CD14-positive monocyte (primary cell): ENCODE measurements around the gene P2RX3. TPM values are rescaled to one million over a fixed set of nuclear protein-coding genes. Genes with fewer than 3 reads are reported as not detected.

ENCODE experiments used
- DNase-seq, 3 donors: peaks; one replicate each; pipeline ENCODE4 v3.0.0-alpha.2; 2011 to 2022
- H2AFZ ChIP-seq: 2 replicates; pipeline ENCODE4 v1.6.0; 2012; ENCODE audit warnings: mild to moderate bottlenecking, low read depth, low read length, inconsistent platforms; ENCODE audit not compliant: insufficient read depth, poor library complexity, severe bottlenecking
- H3K27ac ChIP-seq, 2 donors: 1 replicate in 1 of 2; 2 replicates in 1 of 2; pipeline ENCODE4 v1.5.1; 2012 to 2013; ENCODE audit warnings: low read length in 2 of 2, control low read depth in 1 of 2, inconsistent platforms in 1 of 2, low read depth in 1 of 2, mild to moderate bottlenecking in 1 of 2
- H3K27me3 ChIP-seq, 2 donors: one replicate each; pipeline versions ENCODE4 v1.6.0 to v1.6.1; 2011 to 2013; ENCODE audit warnings: low read length in 2 of 2; ENCODE audit not compliant: control insufficient read depth in 2 of 2, insufficient read depth in 2 of 2
- H3K36me3 ChIP-seq, 2 donors: replicated peaks in 1 of 2; 1 replicate in 1 of 2; 2 replicates in 1 of 2; pipeline versions ENCODE4 v1.5.1 to v1.6.1; 2012 to 2013; ENCODE audit warnings: low read length in 2 of 2, control low read depth in 1 of 2, inconsistent platforms in 1 of 2, mild to moderate bottlenecking in 1 of 2; ENCODE audit not compliant: insufficient read depth in 2 of 2, control insufficient read depth in 1 of 2
- H3K4me1 ChIP-seq, 2 donors: 1 replicate in 1 of 2; 2 replicates in 1 of 2; pipeline versions ENCODE4 v1.5.1 to v1.6.1; 2012 to 2013; ENCODE audit warnings: low read length in 2 of 2, control low read depth in 1 of 2, inconsistent platforms in 1 of 2, mild to moderate bottlenecking in 1 of 2, moderate library complexity in 1 of 2; ENCODE audit not compliant: insufficient read depth in 2 of 2, control insufficient read depth in 1 of 2
- H3K4me2 ChIP-seq: replicated peaks from 2 replicates; pipeline ENCODE3; 2012; ENCODE audit warnings: low read length, moderate library complexity, mild to moderate bottlenecking; ENCODE audit not compliant: poor library complexity, severe bottlenecking; ENCODE audit errors: extremely low read depth
- H3K4me3 ChIP-seq, 3 experiments: fragments of 200-600 bp in 1 of 3; sonication (generic) in 1 of 3; replicated peaks in 1 of 3; 1 replicate in 2 of 3; 2 replicates in 1 of 3; pipeline ENCODE4 v1.5.1; 2011 to 2013; ENCODE audit warnings: low read length in 3 of 3, mild to moderate bottlenecking in 3 of 3, control low read depth in 2 of 3, low read depth in 2 of 3, inconsistent platforms in 1 of 3, moderate library complexity in 1 of 3
- H3K79me2 ChIP-seq: 2 replicates; pipeline ENCODE4 v1.6.0; 2012; ENCODE audit warnings: mild to moderate bottlenecking, control low read depth, inconsistent platforms, low read length, moderate library complexity; ENCODE audit not compliant: insufficient read depth
- H3K9ac ChIP-seq: 2 replicates; pipeline ENCODE4 v1.6.0; 2017; ENCODE audit warnings: low read length, mild to moderate bottlenecking; ENCODE audit not compliant: insufficient read depth, poor library complexity, severe bottlenecking
- H3K9me3 ChIP-seq, 2 donors: replicated peaks in 1 of 2; 1 replicate in 1 of 2; 2 replicates in 1 of 2; pipeline versions ENCODE4 v1.5.1 to v1.6.1; 2012 to 2013; ENCODE audit warnings: low read length in 2 of 2, control low read depth in 1 of 2; ENCODE audit not compliant: control insufficient read depth in 1 of 2, insufficient read depth in 1 of 2
- H4K20me1 ChIP-seq: 2 replicates; pipeline ENCODE4 v1.6.0; 2012; ENCODE audit warnings: mild to moderate bottlenecking, low read length, control low read depth, moderate library complexity; ENCODE audit not compliant: insufficient read depth
- H3K27ac Mint-ChIP-seq, 7 donors: one replicate each; pipeline ENCODE4 v1.8.0; 2020; ENCODE audit warnings: mild to moderate bottlenecking in 7 of 7, mixed read lengths in 7 of 7, moderate library complexity in 6 of 7, inconsistent platforms in 2 of 7
- H3K27me3 Mint-ChIP-seq, 3 donors: one replicate each; pipeline ENCODE4 v1.8.0; 2021 to 2022; ENCODE audit warnings: low read depth in 3 of 3, mild to moderate bottlenecking in 3 of 3, mixed read lengths in 3 of 3, moderate library complexity in 3 of 3, inconsistent platforms in 1 of 3
- H3K36me3 Mint-ChIP-seq, 2 donors: one replicate each; pipeline ENCODE4 v1.8.0; 2020; ENCODE audit warnings: mixed read lengths in 2 of 2, inconsistent platforms in 1 of 2, mild to moderate bottlenecking in 1 of 2
- H3K4me1 Mint-ChIP-seq: one replicate; pipeline ENCODE4 v1.8.0; 2020; ENCODE audit warnings: mild to moderate bottlenecking, mixed read lengths
- H3K4me3 Mint-ChIP-seq, 2 donors: one replicate each; pipeline ENCODE4 v1.8.0; 2020; ENCODE audit warnings: mild to moderate bottlenecking in 2 of 2, mixed read lengths in 2 of 2, moderate library complexity in 1 of 2
- H3K9me3 Mint-ChIP-seq, 7 donors: one replicate each; pipeline ENCODE4 v1.8.0; 2020 to 2022; ENCODE audit warnings: mixed read lengths in 7 of 7, mild to moderate bottlenecking in 6 of 7, moderate library complexity in 6 of 7, inconsistent platforms in 2 of 7
- WGBS: methylation state at CpG from one replicate; pipeline ENCODE4 v1.1.5; 2013; ENCODE audit warnings: missing lambda C conversion rate; ENCODE audit not compliant: insufficient coverage; 5-methylcytosine and 5-hydroxymethylcytosine counted together
- intact Hi-C, 2 donors: fragments of 100-400 bp; cut with micrococcal nuclease; formaldehyde crosslinking; loops; one replicate each; pipeline versions ENCODE4 v1.15.0 to v1.15.1; 2023
- polyA plus RNA-seq, 3 donors: library from polyadenylated mRNA; depleted of rRNA in 1 of 3; unstranded in 2 of 3; stranded (reverse) in 1 of 3; fragments of 300-500 nt in 2 of 3; fragments of >200 nt in 1 of 3; fragmentation: Illumina TruSeq in 2 of 3; gene quantifications; 1 replicate in 2 of 3; 2 replicates in 1 of 3; pipeline ENCODE4 v1.2.3, GENCODE V29; 2012 to 2021
- TF ChIP-seq, protein P1 (sequence below): fragments of 200-600 bp; IDR thresholded peaks from one replicate; pipeline ENCODE4 v1.8.0; 2022; ENCODE audit warnings: antibody characterized with exemption, mild to moderate bottlenecking

P2RX3 gene
- polyA plus RNA-seq, 3 donors: not detected

DNA sequence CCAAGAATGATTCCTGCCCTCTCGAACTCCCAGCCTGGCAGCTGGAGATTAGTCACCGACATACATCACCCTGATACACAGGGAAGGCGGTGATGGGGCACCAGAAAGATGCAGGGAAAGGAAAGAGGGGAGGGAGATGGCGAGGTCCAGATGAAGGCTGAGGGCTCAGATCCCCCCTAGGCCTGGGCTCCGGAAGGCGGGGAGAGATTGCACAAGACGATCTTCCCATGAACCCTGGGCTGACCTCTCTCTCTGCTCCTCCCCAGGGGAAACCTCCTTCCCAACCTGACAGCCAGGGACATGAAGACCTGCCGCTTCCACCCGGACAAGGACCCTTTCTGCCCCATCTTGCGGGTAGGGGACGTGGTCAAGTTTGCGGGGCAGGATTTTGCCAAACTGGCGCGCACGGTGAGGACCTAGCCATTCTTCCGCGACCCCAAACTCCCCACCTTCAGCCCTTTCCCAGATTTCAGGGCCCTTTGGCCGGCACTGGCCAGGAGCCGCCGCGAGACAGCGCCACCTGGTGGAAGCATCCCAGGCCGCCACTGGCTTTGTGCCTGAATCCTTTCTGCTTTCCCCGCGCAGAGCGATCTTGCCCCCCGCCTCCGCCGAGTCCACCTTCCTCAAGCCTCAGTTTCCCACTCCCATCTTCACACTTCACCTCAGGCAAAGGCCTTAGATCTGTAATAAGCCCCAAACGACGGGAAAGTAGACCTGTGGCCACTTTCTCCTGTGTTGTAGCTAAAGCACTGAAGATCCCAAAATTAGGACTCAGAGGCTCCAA, 11.5 kb downstream of the P2RX3 start:
- H3K4me2 ChIP-seq: no peak overlapping the region
- no peak overlapping the region for H3K27ac ChIP-seq
- H4K20me1 ChIP-seq: no peaks in the 10 kb centered on the region
- intact Hi-C loops: loop anchor here (5.0 to 10.0 kb wide), 4 partner anchors 133 to 295 kb away; partner anchors contain the start of gene YPEL4 (in 1 of the 2)
- H3K9me3 ChIP-seq: no peaks in the 10 kb centered on the region
- H3K4me1 ChIP-seq: peaks cover 10 to 13% of the 10 kb centered on the region in 2 donors
- no peaks in the 10 kb centered on the region for H3K36me3 Mint-ChIP-seq
- WGBS: 18% methylated on average over 23 of the region's 31 CpGs
- DNase-seq: peak; percentile 32 to 58 (median 56)
- no peaks in the 10 kb centered on the region for H3K36me3 ChIP-seq
- H3K79me2 ChIP-seq: no peaks in the 10 kb centered on the region
- no peak overlapping the region for H3K4me3 ChIP-seq
- peak overlapping the region; percentile 35 for H2AFZ ChIP-seq
- H3K9me3 Mint-ChIP-seq: peaks cover 0 to 9% (median 5%) of the 10 kb centered on the region in 7 donors
- H3K4me1 Mint-ChIP-seq: peaks cover 19% of the 10 kb centered on the region
- peaks cover 0 to 8% (median 4%) of the 10 kb centered on the region in 3 donors for H3K27me3 Mint-ChIP-seq
- no peak overlapping the region for H3K9ac ChIP-seq
- no peak overlapping the region for H3K27ac Mint-ChIP-seq
- H3K27me3 ChIP-seq: no peaks in the 10 kb centered on the region
- H3K4me3 Mint-ChIP-seq: no peak overlapping the region
- TF ChIP-seq, protein P1, sequence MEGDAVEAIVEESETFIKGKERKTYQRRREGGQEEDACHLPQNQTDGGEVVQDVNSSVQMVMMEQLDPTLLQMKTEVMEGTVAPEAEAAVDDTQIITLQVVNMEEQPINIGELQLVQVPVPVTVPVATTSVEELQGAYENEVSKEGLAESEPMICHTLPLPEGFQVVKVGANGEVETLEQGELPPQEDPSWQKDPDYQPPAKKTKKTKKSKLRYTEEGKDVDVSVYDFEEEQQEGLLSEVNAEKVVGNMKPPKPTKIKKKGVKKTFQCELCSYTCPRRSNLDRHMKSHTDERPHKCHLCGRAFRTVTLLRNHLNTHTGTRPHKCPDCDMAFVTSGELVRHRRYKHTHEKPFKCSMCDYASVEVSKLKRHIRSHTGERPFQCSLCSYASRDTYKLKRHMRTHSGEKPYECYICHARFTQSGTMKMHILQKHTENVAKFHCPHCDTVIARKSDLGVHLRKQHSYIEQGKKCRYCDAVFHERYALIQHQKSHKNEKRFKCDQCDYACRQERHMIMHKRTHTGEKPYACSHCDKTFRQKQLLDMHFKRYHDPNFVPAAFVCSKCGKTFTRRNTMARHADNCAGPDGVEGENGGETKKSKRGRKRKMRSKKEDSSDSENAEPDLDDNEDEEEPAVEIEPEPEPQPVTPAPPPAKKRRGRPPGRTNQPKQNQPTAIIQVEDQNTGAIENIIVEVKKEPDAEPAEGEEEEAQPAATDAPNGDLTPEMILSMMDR: peak; percentile 95

DNA sequence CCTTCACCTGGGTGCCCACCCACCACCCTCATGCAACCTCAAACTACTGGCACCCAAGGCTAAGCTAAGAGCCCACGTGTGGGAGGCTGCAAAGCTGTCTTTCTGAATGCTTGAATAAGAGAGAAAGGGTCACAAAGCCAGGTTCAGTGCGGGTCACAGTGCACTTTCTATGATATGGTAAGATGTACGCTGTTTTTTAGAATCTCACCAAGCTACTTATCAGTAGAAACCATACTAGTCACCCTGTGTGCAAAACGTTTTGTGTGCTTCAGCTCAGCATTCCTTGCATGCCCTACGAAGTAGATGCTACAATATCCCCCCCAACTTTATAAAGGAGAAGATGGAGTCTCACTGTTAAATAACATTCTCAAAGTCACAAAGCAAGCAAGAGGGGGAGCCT, 14.9 kb downstream of the P2RX3 start:
- Mint-ChIP-seq H3K27ac (no peak overlapping the region), H3K27me3 (peaks cover 0 to 6% (median 4%) of the 10 kb centered on the region in 3 donors), H3K4me1 (peaks cover 30% of the 10 kb centered on the region), H3K36me3 (no peaks in the 10 kb centered on the region), H3K4me3 (no peak overlapping the region), H3K9me3 (peaks cover 0 to 9% (median 5%) of the 10 kb centered on the region in 7 donors)
- Histone ChIP-seq H3K4me3 (no peak overlapping the region), H3K4me2 (no peak overlapping the region), H2AFZ (no peak overlapping the region), H3K9ac (no peak overlapping the region), H3K27ac (no peak overlapping the region), H4K20me1 (no peaks in the 10 kb centered on the region), H3K79me2 (no peaks in the 10 kb centered on the region), H3K36me3 (no peaks in the 10 kb centered on the region), H3K4me1 (peaks cover 26 to 29% of the 10 kb centered on the region in 2 donors), H3K27me3 (no peaks in the 10 kb centered on the region), H3K9me3 (no peaks in the 10 kb centered on the region)
- DNase-seq: no peak
- TF ChIP-seq, protein P1: no peak
- 17% methylated on average over 1 of the region's 5 CpGs for WGBS
- intact Hi-C loops: loop anchor here in 1 of 2 donors (10.0 kb wide), 1 partner anchor 292 kb away; the partner anchor contains the start of gene YPEL4
